HG02981 (cell line): ENCODE results near the gene OR8A1.
"Not testable (repeated sequence)": the region's sequence is repeated elsewhere in the genome, so short reads cannot be mapped to it uniquely, and the experiment has no call there.

Experiments used
- ATAC-seq: cut with Tn5 transposase; IDR thresholded peaks from one replicate; pipeline ENCODE4 v1.9.1; 2021; ENCODE audit warnings: mild to moderate bottlenecking, moderate library complexity; ENCODE audit not compliant: unreplicated experiment

The OR8A1 gene

GRCh38 chr11:124592627-124593026 is 22.8 kb downstream of the OR8A1 start:
- no peak for ATAC-seq

DNA sequence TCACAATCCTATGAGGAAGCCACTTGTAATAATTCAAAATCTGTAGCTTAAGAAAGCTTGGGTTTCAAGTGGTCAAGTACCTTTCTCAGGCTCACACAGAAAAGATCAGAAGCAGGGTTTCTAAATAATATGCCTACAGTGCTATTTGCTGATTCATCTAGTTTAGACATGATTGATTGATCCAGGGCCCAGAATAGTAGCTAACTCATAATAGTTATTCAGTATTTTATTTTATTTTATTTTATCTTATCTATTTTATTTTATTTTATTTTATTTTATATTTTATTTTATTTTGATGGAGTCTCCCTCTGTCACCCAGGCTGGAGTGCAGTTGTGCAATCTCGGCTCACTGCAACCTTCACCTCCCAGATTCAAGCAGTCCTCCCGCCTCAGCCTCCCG is 25.5 kb downstream of the OR8A1 start:
- ATAC-seq = no peak

- ATAC-seq = no peak
Measured at GRCh38 chr11:124597626-124598025, 27.8 kb downstream of the OR8A1 start.

- no peak for ATAC-seq
Measured at GRCh38 chr11:124600621-124601320, 31.0 kb downstream of the OR8A1 start.

DNA sequence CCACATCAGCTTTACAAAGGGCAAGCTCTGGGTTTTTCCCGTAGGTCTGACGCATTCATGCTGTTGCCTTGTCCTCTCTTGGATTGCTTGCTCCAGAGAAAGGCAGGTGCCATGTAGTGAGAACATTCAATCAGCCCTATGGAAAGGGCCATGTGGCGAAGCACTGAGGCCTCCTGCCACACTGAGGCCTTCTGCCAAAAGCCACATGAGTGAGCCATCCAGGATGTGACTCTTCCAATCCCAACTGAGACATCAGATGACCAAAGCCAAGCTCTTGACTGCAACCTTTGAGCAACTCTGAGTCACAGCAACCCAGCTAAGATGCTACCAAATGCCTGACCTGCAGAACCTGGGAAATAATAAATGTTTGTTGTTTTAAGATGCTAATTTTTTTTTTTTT is 32.4 kb downstream of the OR8A1 start:
- no peak for ATAC-seq

GRCh38 chr11:124602723-124603122 is 32.9 kb downstream of the OR8A1 start:
- ATAC-seq = not testable (repeated sequence)

GRCh38 chr11:124605719-124606118 is 35.9 kb downstream of the OR8A1 start:
- ATAC-seq = no peak

- no peak for ATAC-seq
Measured at GRCh38 chr11:124608147-124608546, 38.4 kb downstream of the OR8A1 start.

DNA sequence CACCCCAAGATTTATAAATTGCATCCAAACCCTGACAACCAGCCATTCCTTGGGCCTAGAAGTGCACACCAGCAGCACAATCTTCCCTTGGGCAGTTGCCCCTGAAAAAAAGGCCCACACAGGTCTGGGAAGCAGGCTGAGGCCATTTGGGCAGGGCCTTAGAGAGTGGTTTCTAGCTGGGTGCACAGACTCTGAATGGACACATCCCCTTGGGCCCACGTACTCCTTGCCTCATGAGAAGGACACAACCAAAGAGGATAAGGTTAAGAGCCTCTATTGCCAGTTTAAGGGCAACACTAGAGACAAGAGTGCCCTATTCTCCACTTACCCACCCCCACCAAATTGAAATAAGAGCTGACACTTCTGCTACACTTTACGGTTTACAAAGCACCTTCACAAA is 40.5 kb downstream of the OR8A1 start:
- ATAC-seq = no peak

GRCh38 chr11:124611064-124611463 is 41.3 kb downstream of the OR8A1 start, which contains the start of gene PANX3:
TSS of gene PANX3 (plus strand) at chr11:124611428. CDS start at chr11:124611557, 129 bp downstream.
- ATAC-seq = no peak

- peak; percentile 48 for ATAC-seq
Measured at GRCh38 chr11:124612045-124612444, 42.2 kb downstream of the OR8A1 start.

- ATAC-seq = no peak
Measured at GRCh38 chr11:124612567-124613246, 42.9 kb downstream of the OR8A1 start.

DNA sequence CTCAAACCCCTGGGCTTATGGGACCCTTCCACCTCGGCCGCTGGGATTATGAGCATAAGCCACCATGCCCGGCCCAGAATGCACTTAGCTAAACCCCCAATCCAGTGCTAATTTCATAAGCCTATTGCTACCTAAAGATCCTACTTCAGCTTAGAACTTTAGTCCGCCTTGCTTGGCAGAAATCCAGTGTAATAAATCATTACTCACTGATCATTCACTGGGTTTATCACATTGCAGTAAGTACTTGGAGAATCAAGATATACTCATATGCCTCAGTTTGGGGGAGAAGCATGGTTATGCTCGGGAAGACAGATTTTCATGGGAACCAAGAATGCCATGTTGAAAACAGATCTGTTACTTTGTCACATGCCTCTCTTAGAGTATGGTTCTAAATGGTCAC is 49.1 kb downstream of the OR8A1 start:
- ATAC-seq = no peak
